HCT116 (cell line): ENCODE measurements around the gene ALK. TPM values are rescaled to one million over a fixed set of nuclear protein-coding genes. Genes with fewer than 3 reads are reported as not detected.

Experiments used
- ATAC-seq: fragments of 200-7000 bp; cut with Tn5 transposase; 2 replicates; pipeline ENCODE4 v1.9.1; 2020; ENCODE audit warnings: mild to moderate bottlenecking, moderate library complexity
- BruUV-seq: library from RNA; stranded (reverse); fragments of 400-500 nt; replicated peaks from 2 replicates; lab custom pipeline; 2021; lab: Mats Ljungman, UMichigan
- CTCF ChIA-PET: fragments of 300-600 bp; sonication (Branson Sonifier 250); formaldehyde crosslinking; loops from one replicate; lab custom pipeline; 2021; ENCODE audit warnings: antibody characterized with exemption; lab: Charles Lee
- POLR2A ChIA-PET: fragments of 300-600, 350-600 bp; sonication (Branson Sonifier 250); formaldehyde crosslinking; loops from one replicate; lab custom pipeline; 2021; ENCODE audit warnings: antibody characterized with exemption; lab: Charles Lee
- RAD21 ChIA-PET, 2 experiments: fragments of 300-600 bp; sonication (Branson Sonifier 250); formaldehyde crosslinking; loops; one replicate each; lab custom pipeline; 2023; ENCODE audit warnings: low total read pairs in 2 of 2; ENCODE audit not compliant: uncharacterized antibody in 2 of 2, unreplicated experiment in 2 of 2, low non-redundant PET in 1 of 2; lab: Charles Lee
- DNase-seq: peaks from one replicate; pipeline ENCODE4 v3.0.0-alpha.2; 2010; ENCODE audit warnings: low read depth, low spot score
- H2AFZ ChIP-seq: fragments of 200-600 bp; shearing (Covaris generic), sonication (generic); 2 replicates; pipeline ENCODE4 v1.6.1; 2017; ENCODE audit warnings: low read depth, mixed run types, mixed read lengths, antibody characterized with exemption, low read length; ENCODE audit not compliant: poor library complexity, severe bottlenecking
- H3K27ac ChIP-seq: 2 replicates; pipeline ENCODE4 v1.5.1; 2012; ENCODE audit warnings: low read depth, low read length
- H3K27me3 ChIP-seq: fragments of 200-600 bp; sonication (generic); 2 replicates; pipeline ENCODE4 v1.6.1; 2016; ENCODE audit warnings: mixed run types, low read length, mixed read lengths; ENCODE audit not compliant: insufficient read depth
- H3K36me3 ChIP-seq, 2 experiments: fragments of 200-500 bp in 1 of 2; fragments of 200-600 bp in 1 of 2; sonication (Bioruptor generic) in 1 of 2; sonication (generic) in 1 of 2; 2 replicates each; pipeline versions ENCODE4 v1.5.1 to v1.6.1; 2014 to 2016; ENCODE audit warnings: low read length in 2 of 2, inconsistent platforms in 1 of 2, mixed read lengths in 1 of 2, mixed run types in 1 of 2; ENCODE audit not compliant: insufficient read depth in 2 of 2, control insufficient read depth in 1 of 2
- H3K4me1 ChIP-seq, 2 experiments: fragments of 200-600 bp in 1 of 2; sonication (generic) in 1 of 2; 2 replicates each; pipeline versions ENCODE4 v1.5.1 to v1.6.1; 2012 to 2017; ENCODE audit warnings: low read length in 2 of 2, inconsistent platforms in 1 of 2, mild to moderate bottlenecking in 1 of 2, mixed read lengths in 1 of 2, mixed run types in 1 of 2, moderate library complexity in 1 of 2; ENCODE audit not compliant: insufficient read depth in 2 of 2, control insufficient read depth in 1 of 2
- H3K4me2 ChIP-seq: fragments of 200-600 bp; sonication (generic); 2 replicates; pipeline ENCODE4 v1.6.1; 2017; ENCODE audit warnings: mixed run types, low read length, mixed read lengths
- H3K4me3 ChIP-seq, 2 experiments: fragments of 200-600 bp in 1 of 2; sonication (generic) in 1 of 2; replicated peaks in 1 of 2; 2 replicates each; pipeline ENCODE4 v1.5.1; 2011 to 2016; ENCODE audit warnings: low read length in 2 of 2, control low read depth in 1 of 2, low read depth in 1 of 2, mild to moderate bottlenecking in 1 of 2, mixed read lengths in 1 of 2, mixed run types in 1 of 2
- H3K79me2 ChIP-seq: fragments of 200-600 bp; sonication (generic); 2 replicates; pipeline ENCODE4 v1.6.1; 2017; ENCODE audit warnings: mild to moderate bottlenecking, mixed run types, low read length, moderate library complexity, mixed read lengths; ENCODE audit not compliant: insufficient read depth
- H3K9ac ChIP-seq: fragments of 200-600 bp; sonication (generic); 2 replicates; pipeline ENCODE4 v1.6.1; 2016; ENCODE audit warnings: low read length, mixed read lengths
- H3K9me2 ChIP-seq: fragments of 200-600 bp; sonication (generic), shearing (Covaris generic); 2 replicates; pipeline ENCODE4 v1.6.1; 2017; ENCODE audit warnings: mixed run types, mild to moderate bottlenecking, moderate library complexity; ENCODE audit not compliant: insufficient read depth
- H3K9me3 ChIP-seq, 2 experiments: fragments of 200-500 bp in 1 of 2; fragments of 200-600 bp in 1 of 2; sonication (Bioruptor generic) in 1 of 2; sonication (generic) in 1 of 2; 2 replicates each; pipeline ENCODE4 v1.6.1; 2014 to 2017; ENCODE audit warnings: low read length in 2 of 2, mixed read lengths in 2 of 2, inconsistent platforms in 1 of 2, low read depth in 1 of 2, mild to moderate bottlenecking in 1 of 2, mixed run types in 1 of 2, moderate library complexity in 1 of 2; ENCODE audit not compliant: control insufficient read depth in 1 of 2, insufficient read depth in 1 of 2
- H4K20me1 ChIP-seq: fragments of 200-600 bp; sonication (generic), shearing (Covaris generic); 2 replicates; pipeline ENCODE4 v1.6.1; 2017; ENCODE audit warnings: mixed run types, mild to moderate bottlenecking, moderate library complexity; ENCODE audit not compliant: insufficient read depth
- CBX3 ChIP-seq: IDR thresholded peaks from 2 replicates; pipeline ENCODE4 v1.6.1; 2012; ENCODE audit warnings: low read depth
- CEBPB ChIP-seq: IDR thresholded peaks from 2 replicates; pipeline ENCODE4 v1.6.1; 2012; ENCODE audit warnings: low read depth
- EGR1 ChIP-seq: IDR thresholded peaks from 2 replicates; pipeline ENCODE4 v1.6.1; 2012; ENCODE audit warnings: low read depth
- ELF1 ChIP-seq: IDR thresholded peaks from 2 replicates; pipeline ENCODE4 v1.6.1; 2012; ENCODE audit warnings: low read depth, borderline replicate concordance
- EZH2 ChIP-seq: fragments of 200-600 bp; sonication (generic); IDR thresholded peaks from 2 replicates; pipeline ENCODE4 v1.6.1; 2017; ENCODE audit warnings: antibody characterized with exemption, mixed run types
- EZH2phosphoT487 ChIP-seq: fragments of 200-600 bp; IDR thresholded peaks from 2 replicates; pipeline ENCODE4 v1.6.1; 2018; ENCODE audit warnings: antibody characterized with exemption, borderline replicate concordance
- FOSL1 ChIP-seq: IDR thresholded peaks from 2 replicates; pipeline ENCODE4 v1.6.1; 2012; ENCODE audit warnings: low read depth
- JUND ChIP-seq: IDR thresholded peaks from 2 replicates; pipeline ENCODE4 v1.6.1; 2012
- POLR2A ChIP-seq: IDR thresholded peaks from 2 replicates; pipeline ENCODE4 v1.7.0; 2011; ENCODE audit warnings: borderline replicate concordance; ENCODE audit not compliant: insufficient read depth, insufficient read length; ENCODE audit errors: extremely low read depth
- POLR2AphosphoS5 ChIP-seq: IDR thresholded peaks from 2 replicates; pipeline ENCODE4 v1.6.1; 2011; ENCODE audit warnings: mild to moderate bottlenecking, low read depth, low read length, moderate library complexity
- RAD21 ChIP-seq: IDR thresholded peaks from 2 replicates; pipeline ENCODE4 v1.6.1; 2012; ENCODE audit warnings: low read depth, mild to moderate bottlenecking
- SIN3A ChIP-seq: IDR thresholded peaks from 2 replicates; pipeline ENCODE4 v1.6.1; 2012; ENCODE audit warnings: low read depth
- SP1 ChIP-seq: IDR thresholded peaks from 2 replicates; pipeline ENCODE4 v1.6.1; 2012; ENCODE audit warnings: low read depth
- TCF7L2 ChIP-seq: IDR thresholded peaks from 2 replicates; pipeline ENCODE4 v1.7.0; 2011; ENCODE audit warnings: borderline replicate concordance, inconsistent platforms; ENCODE audit not compliant: insufficient read depth, insufficient read length; ENCODE audit errors: extremely low read depth
- ZNF274 ChIP-seq: fragments of 200-500 bp; sonication (Bioruptor generic); IDR thresholded peaks from 2 replicates; pipeline ENCODE4 v1.6.1; 2014; ENCODE audit warnings: mild to moderate bottlenecking, low read depth, low read length, inconsistent platforms
- intact Hi-C: fragments of 100-400 bp; cut with micrococcal nuclease; formaldehyde crosslinking; loops from 2 replicates; pipeline ENCODE4 v1.10.0; 2022
- total RNA-seq: library from RNA; stranded (reverse); gene quantifications from one replicate; pipeline ENCODE4 v1.2.1, GENCODE V29; 2021; ENCODE audit not compliant: unreplicated experiment
- TF ChIP-seq, protein P1 (sequence below), 3 experiments: fragments of 200-600 bp in 1 of 3; sonication (generic) in 1 of 3; IDR thresholded peaks in 2 of 3; conservative IDR thresholded peaks in 1 of 3; 2 replicates each; pipeline ENCODE4 v1.5.1; 2012 to 2017; ENCODE audit warnings: low read depth in 2 of 3, low read length in 2 of 3, antibody characterized with exemption in 1 of 3, borderline replicate concordance in 1 of 3, control low read depth in 1 of 3, mild to moderate bottlenecking in 1 of 3, mixed read lengths in 1 of 3, mixed run types in 1 of 3, moderate library complexity in 1 of 3; ENCODE audit not compliant: insufficient read depth in 1 of 3

Gene ALK
- total RNA-seq, 1 experiment from 2014 or later = not detected

DNA sequence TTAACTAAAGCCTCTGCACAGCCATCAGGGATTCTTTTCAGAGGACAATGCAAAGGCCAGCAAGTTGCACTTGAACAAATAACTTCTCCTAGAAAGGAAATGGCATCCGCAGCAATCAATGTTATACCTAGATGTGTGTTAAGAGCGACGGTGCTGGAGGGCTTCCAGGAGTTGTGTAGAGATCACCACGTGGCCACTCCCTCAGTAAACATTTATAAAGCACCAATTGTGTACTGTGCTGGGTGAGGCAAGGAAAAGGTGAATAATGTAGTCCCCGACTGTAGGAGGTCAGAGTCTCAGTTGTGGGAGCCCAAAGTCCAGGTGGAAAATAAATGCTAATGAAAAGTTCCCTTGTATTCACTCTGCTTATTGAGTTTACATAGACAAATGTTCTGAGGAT lies 135.0 kb downstream of the ALK start (continued):
- TF ChIP-seq POLR2A = no peak
- TF ChIP-seq POLR2AphosphoS5 = no peak
- TF ChIP-seq, protein P1, sequence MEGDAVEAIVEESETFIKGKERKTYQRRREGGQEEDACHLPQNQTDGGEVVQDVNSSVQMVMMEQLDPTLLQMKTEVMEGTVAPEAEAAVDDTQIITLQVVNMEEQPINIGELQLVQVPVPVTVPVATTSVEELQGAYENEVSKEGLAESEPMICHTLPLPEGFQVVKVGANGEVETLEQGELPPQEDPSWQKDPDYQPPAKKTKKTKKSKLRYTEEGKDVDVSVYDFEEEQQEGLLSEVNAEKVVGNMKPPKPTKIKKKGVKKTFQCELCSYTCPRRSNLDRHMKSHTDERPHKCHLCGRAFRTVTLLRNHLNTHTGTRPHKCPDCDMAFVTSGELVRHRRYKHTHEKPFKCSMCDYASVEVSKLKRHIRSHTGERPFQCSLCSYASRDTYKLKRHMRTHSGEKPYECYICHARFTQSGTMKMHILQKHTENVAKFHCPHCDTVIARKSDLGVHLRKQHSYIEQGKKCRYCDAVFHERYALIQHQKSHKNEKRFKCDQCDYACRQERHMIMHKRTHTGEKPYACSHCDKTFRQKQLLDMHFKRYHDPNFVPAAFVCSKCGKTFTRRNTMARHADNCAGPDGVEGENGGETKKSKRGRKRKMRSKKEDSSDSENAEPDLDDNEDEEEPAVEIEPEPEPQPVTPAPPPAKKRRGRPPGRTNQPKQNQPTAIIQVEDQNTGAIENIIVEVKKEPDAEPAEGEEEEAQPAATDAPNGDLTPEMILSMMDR (IDR thresholded peaks at IDR 0.05 in 2 of 3, conservative IDR thresholded peaks at IDR 0.05 in 1 of 3; ENCODE audit: borderline replicate concordance in 1 of 3, insufficient read depth in 1 of 3, low read depth in 2 of 3, low read length in 2 of 3) = no peak
- no peak for TF ChIP-seq TCF7L2
- TF ChIP-seq EZH2 = no peak
- no peak for TF ChIP-seq EZH2phosphoT487
- no peak for TF ChIP-seq ELF1
- TF ChIP-seq FOSL1 = no peak

DNA sequence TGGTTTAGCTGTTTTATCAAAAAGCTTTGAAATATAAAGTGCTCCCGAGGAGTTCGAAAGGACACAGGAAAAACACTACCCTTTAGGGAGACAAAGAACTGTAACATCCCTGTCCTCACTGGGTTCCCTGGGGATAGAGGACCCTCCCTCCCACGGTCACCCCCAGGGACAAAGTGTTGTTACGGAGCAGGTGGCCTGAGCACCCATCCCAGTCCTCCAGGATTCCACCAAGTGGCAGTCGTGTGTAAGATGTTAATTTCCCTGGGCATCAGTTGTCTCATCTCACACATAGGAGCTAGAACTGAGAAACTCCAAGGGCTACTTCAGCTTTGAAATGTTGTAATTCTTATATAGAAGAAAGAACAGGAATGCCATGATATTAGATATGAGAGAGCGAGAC lies 137.7 kb downstream of the ALK start:
- H3K9ac ChIP-seq = no peak overlapping the region
- no peak for DNase-seq
- ATAC-seq = no peak
- no TSS peak for BruUV-seq
- ChIA-PET CTCF (no interaction called here), RAD21 (no interaction called here), POLR2A (no interaction called here)
- no peaks in the 10 kb centered on the region for H3K9me2 ChIP-seq
- no peaks in the 10 kb centered on the region for H3K79me2 ChIP-seq
- H3K4me2 ChIP-seq = no peak overlapping the region
- intact Hi-C loops = no loop called here
- no peak overlapping the region for H3K4me3 ChIP-seq
- no peak overlapping the region for H3K27ac ChIP-seq
- no peak overlapping the region for H2AFZ ChIP-seq
- no peaks in the 10 kb centered on the region for H3K4me1 ChIP-seq
- peaks cover 69% of the 10 kb centered on the region for H3K27me3 ChIP-seq
- no peaks in the 10 kb centered on the region for H4K20me1 ChIP-seq
- TF ChIP-seq SP1 (no peak), EZH2phosphoT487 (no peak), RAD21 (no peak), POLR2A (no peak), SIN3A (no peak), JUND (no peak), CBX3 (no peak), EZH2 (no peak), FOSL1 (no peak), ZNF274 (no peak), CEBPB (no peak), EGR1 (no peak)
- H3K36me3 ChIP-seq = no peaks in the 10 kb centered on the region
- H3K9me3 ChIP-seq = no peaks in the 10 kb centered on the region
